ENCODE data around the gene CDHR3. TPM values are rescaled to one million over a fixed set of nuclear protein-coding genes. Genes with fewer than 3 reads are reported as not detected.
A peak's percentile ranks its signal among the peaks of the same experiment; 100 is the strongest.

Gene CDHR3
- total RNA-seq, 2 donors from 2014 or later: 5.3 to 7.7 TPM

DNA sequence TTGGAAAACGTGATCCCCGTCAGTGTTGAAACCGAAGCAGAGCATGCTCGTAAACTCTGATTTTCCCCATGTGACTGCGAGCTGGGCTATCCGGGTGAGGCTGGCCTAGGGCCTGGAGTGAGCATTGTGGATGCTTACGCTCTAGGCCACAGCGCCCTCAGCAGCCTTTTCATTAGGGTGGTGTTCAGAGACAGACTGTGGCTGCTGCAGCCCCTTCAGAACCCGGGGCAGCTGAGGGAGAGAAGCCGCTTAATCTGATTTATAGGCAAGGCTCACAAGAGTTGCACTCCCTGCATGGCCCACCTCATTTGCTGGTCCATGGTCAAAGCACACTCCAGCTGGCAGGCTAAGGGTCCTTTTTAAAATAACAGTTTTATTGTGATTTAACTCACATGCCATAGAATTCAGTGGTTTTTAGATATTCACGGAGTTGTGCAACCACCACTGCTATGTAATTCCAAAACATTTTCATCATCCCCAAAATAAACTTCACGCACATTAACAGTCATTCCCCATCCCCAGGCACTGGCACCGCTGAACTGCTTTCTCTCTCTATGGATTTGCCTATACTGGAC, 76.5 kb downstream of the CDHR3 start:
- Histone ChIP-seq H3K9ac (ENCODE audit: low read depth in 2 of 2, low read length in 2 of 2) (no peak overlapping the region), H3K4me3 (no peak overlapping the region), H3K4me1 (no peaks in the 10 kb centered on the region), H3K36me3 (no peaks in the 10 kb centered on the region), H3K27ac (no peak overlapping the region), H3K9me3 (no peaks in the 10 kb centered on the region), H3K27me3 (no peaks in the 10 kb centered on the region)
- intact Hi-C loops (cut with DNase I): loop anchor here (2.0 kb wide), 1 partner anchor 387 kb away; no protein-coding TSS in a partner anchor
- TF ChIP-seq, protein P1, sequence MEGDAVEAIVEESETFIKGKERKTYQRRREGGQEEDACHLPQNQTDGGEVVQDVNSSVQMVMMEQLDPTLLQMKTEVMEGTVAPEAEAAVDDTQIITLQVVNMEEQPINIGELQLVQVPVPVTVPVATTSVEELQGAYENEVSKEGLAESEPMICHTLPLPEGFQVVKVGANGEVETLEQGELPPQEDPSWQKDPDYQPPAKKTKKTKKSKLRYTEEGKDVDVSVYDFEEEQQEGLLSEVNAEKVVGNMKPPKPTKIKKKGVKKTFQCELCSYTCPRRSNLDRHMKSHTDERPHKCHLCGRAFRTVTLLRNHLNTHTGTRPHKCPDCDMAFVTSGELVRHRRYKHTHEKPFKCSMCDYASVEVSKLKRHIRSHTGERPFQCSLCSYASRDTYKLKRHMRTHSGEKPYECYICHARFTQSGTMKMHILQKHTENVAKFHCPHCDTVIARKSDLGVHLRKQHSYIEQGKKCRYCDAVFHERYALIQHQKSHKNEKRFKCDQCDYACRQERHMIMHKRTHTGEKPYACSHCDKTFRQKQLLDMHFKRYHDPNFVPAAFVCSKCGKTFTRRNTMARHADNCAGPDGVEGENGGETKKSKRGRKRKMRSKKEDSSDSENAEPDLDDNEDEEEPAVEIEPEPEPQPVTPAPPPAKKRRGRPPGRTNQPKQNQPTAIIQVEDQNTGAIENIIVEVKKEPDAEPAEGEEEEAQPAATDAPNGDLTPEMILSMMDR (IDR thresholded peaks at IDR 0.05): no peak
- DNase-seq: no peak

DNA sequence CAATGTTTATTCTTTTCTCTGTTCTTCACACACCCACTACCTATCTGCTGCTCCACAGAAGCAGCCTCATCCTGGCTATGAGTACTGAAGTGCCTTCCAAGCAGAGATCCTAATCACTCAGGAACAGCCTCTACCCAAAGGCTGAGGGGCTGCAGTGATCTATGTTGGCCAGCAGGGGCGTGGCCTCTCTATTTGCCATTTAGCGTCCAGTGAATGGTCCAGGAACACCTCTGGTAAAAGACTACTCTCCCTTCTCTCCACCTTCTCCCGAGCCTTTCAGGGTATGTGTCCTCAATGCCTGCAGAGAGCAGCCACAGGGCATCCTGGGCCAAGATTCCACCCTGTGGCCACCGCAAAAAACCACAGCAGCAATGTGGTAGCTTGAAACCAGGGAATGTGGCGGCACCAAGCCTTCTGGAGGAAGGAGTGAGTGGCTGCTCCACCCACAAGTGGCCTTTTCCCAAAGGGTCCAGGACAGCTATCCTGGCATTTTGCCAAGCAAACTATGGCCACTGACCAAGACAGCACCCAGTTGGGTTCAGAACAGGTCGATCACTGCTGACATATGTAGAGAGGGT, 78.2 kb downstream of the CDHR3 start:
- TF ChIP-seq, protein P1 (IDR thresholded peaks at IDR 0.05): peak; percentile 82
- no peak overlapping the region for H3K4me3 ChIP-seq
- no peaks in the 10 kb centered on the region for H3K9me3 ChIP-seq
- H3K4me1 ChIP-seq: no peaks in the 10 kb centered on the region
- intact Hi-C loops (cut with DNase I): loop anchor here (2.0 kb wide), 1 partner anchor 388 kb away; no protein-coding TSS in a partner anchor
- no peak overlapping the region for H3K9ac ChIP-seq (ENCODE audit: low read depth in 2 of 2, low read length in 2 of 2)
- no peak overlapping the region for H3K27ac ChIP-seq
- H3K27me3 ChIP-seq: no peaks in the 10 kb centered on the region
- H3K36me3 ChIP-seq: no peaks in the 10 kb centered on the region
- no peak for DNase-seq

DNA sequence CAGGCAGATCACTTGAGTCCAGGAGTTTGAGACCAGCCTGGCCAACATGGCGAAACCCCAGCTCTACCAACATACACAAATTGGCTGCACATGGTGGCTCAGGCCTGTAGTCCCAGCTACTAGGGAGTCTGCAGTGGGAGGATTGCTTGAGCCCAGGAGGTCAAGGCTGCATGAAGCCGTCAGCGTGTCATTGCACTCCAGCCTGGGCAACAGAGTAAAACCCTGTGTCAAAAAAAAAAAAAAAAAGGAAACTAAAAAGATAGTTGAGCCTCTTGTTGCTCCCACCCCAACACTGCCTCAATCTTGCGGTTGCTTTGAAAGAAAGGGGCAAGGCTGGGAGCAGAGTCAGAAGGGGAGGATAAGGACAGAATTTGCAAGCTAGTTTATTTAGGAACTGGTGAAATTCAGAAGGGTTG, 79.1 kb downstream of the CDHR3 start:
- Histone ChIP-seq H3K27me3 (no peaks in the 10 kb centered on the region), H3K9me3 (no peaks in the 10 kb centered on the region), H3K4me3 (no peak overlapping the region), H3K27ac (no peak overlapping the region), H3K9ac (ENCODE audit: low read depth in 2 of 2, low read length in 2 of 2) (no peak overlapping the region), H3K4me1 (no peaks in the 10 kb centered on the region), H3K36me3 (no peaks in the 10 kb centered on the region)
- TF ChIP-seq, protein P1 (IDR thresholded peaks at IDR 0.05): no peak
- intact Hi-C loops (cut with DNase I): loop anchor here (2.0 kb wide), 1 partner anchor 281 kb away; no protein-coding TSS in a partner anchor
- no peak for DNase-seq

DNA sequence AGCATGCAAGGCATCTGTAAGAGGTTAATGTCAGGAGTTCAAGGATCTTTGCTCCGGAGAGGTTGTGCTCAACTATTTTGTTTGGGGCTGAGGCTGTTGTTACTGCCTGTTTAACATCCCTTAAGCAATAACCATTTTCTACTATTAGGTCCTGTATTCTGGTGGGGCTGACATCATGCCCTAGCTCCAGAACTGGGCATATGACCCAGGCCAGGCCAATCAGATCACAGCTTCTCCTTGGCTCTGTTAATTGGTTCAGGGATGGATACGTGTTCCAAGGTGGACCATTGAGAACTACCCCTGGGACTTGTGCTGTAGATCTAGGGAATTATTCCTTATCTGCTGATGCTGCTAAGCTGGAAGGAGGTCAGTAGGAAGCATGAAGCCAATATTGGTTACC, 82.1 kb downstream of the CDHR3 start:
- H3K4me3 ChIP-seq: no peak overlapping the region
- no peaks in the 10 kb centered on the region for H3K36me3 ChIP-seq
- H3K27me3 ChIP-seq: no peaks in the 10 kb centered on the region
- no peak for DNase-seq
- H3K27ac ChIP-seq: no peak overlapping the region
- H3K4me1 ChIP-seq: no peaks in the 10 kb centered on the region
- H3K9ac ChIP-seq (ENCODE audit: low read depth in 2 of 2, low read length in 2 of 2): no peak overlapping the region
- H3K9me3 ChIP-seq: no peaks in the 10 kb centered on the region
- TF ChIP-seq, protein P1 (IDR thresholded peaks at IDR 0.05): no peak
- intact Hi-C loops (cut with DNase I): no loop called here

DNA sequence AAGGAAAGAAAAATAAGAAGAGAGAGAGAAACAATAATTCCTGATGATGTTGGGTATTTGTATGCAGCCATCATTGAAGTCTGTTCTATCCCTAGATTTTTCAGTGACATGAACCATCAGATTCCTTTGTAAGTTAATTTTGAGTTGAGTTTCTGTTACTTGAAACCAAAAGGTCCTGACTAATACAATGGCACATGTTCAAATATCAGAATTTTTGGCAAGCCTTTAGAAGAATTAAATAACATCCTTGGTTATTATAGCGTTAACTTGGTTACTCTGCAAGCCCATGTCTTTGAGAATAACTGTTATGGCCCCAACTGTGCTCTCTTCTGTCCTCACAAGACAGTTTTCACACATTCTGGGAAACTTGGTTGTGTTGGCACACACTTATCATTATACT, 82.5 kb downstream of the CDHR3 start:
- Histone ChIP-seq H3K9ac (ENCODE audit: low read depth in 2 of 2, low read length in 2 of 2) (no peak overlapping the region), H3K27ac (no peak overlapping the region), H3K4me3 (no peak overlapping the region)

More for the DNA sequence above, 82.5 kb downstream of the CDHR3 start:
- no peak for DNase-seq
- no peaks in the 10 kb centered on the region for H3K9me3 ChIP-seq
- TF ChIP-seq, protein P1 (IDR thresholded peaks at IDR 0.05): no peak
- H3K4me1 ChIP-seq: no peaks in the 10 kb centered on the region
- no peaks in the 10 kb centered on the region for H3K27me3 ChIP-seq
- H3K36me3 ChIP-seq: no peaks in the 10 kb centered on the region
- intact Hi-C loops (cut with DNase I): no loop called here
